Stimulated activated CD4-positive, alpha-beta T cell treated with anti-CD3 and anti-CD28 coated beads, Interleukin-1b, Interleukin-23, amount 100 ng/mL, for 4 hours (primary cell): ENCODE measurements around the gene GLE1.
"Not testable (repeated sequence)": the region's sequence is repeated elsewhere in the genome, so short reads cannot be mapped to it uniquely, and the experiment has no call there.

Source experiments
- DNase-seq, 2 donors: peaks; one replicate each; pipeline ENCODE4 v3.0.0-alpha.2; 2020; ENCODE audit warnings: low read depth in 2 of 2

GLE1 gene

GRCh38 chr9:128495804-128496417 lies 8.6 kb upstream of the GLE1 start:
- DNase-seq: no peak

GRCh38 chr9:128497824-128498610 lies 6.5 kb upstream of the GLE1 start:
- no peak for DNase-seq

- DNase-seq: no peak
These were observed 5.6 kb upstream of the GLE1 start for GRCh38 chr9:128498911-128499310.

- DNase-seq: no peak
These were observed 4.6 kb upstream of the GLE1 start for GRCh38 chr9:128499920-128500319.

- not testable (repeated sequence) for DNase-seq
These were observed 1.1 kb upstream of the GLE1 start for GRCh38 chr9:128503415-128503825.

- no peak for DNase-seq
These were observed 649 bp upstream of the GLE1 start for GRCh38 chr9:128503870-128504269.

- no peak for DNase-seq
These were observed 871 bp downstream of the GLE1 start for GRCh38 chr9:128505414-128505765.

- DNase-seq: not testable (repeated sequence)
These were observed 1.4 kb downstream of the GLE1 start for GRCh38 chr9:128505906-128506305.

- DNase-seq: no peak
These were observed 8.3 kb downstream of the GLE1 start for GRCh38 chr9:128512820-128513219.

- DNase-seq: no peak
These were observed 17.4 kb downstream of the GLE1 start for GRCh38 chr9:128521956-128522355.

- DNase-seq: no peak
These were observed 18.8 kb downstream of the GLE1 start for GRCh38 chr9:128523199-128523925.

GRCh38 chr9:128526720-128527119 lies 22.2 kb downstream of the GLE1 start:
- no peak for DNase-seq

GRCh38 chr9:128528445-128529160 lies 24.1 kb downstream of the GLE1 start:
- DNase-seq: no peak

- DNase-seq: no peak
These were observed 24.7 kb downstream of the GLE1 start for GRCh38 chr9:128529191-128529590.

GRCh38 chr9:128532581-128532980 lies 28.1 kb downstream of the GLE1 start:
- no peak for DNase-seq

- DNase-seq: no peak
These were observed 36.3 kb downstream of the GLE1 start for GRCh38 chr9:128540634-128541360.

- DNase-seq: no peak
These were observed 42.0 kb downstream of the GLE1 start for GRCh38 chr9:128546504-128546903.

- no peak for DNase-seq
These were observed 44.4 kb downstream of the GLE1 start for GRCh38 chr9:128548876-128549275.

- DNase-seq: no peak
These were observed 45.7 kb downstream of the GLE1 start for GRCh38 chr9:128550226-128550625.

- no peak for DNase-seq
These were observed 46.5 kb downstream of the GLE1 start for GRCh38 chr9:128550770-128551656.
